Vagina (tissue), 2 donors: ENCODE results near the gene GAS7.

ENCODE experiments used
- CTCF ChIP-seq, 3 experiments: fragments of 450-650 bp in 2 of 3; fragments of 200-600 bp in 1 of 3; sonication (generic) in 1 of 3; IDR thresholded peaks; one replicate each; pipeline ENCODE4 v1.5.1; 2017 to 2019; ENCODE audit warnings: antibody characterized with exemption in 3 of 3, mild to moderate bottlenecking in 2 of 3, moderate library complexity in 2 of 3
- POLR2A ChIP-seq, 2 donors: fragments of 450-650 bp; IDR thresholded peaks; one replicate each; pipeline ENCODE4 v1.6.1; 2017; ENCODE audit warnings: antibody characterized with exemption in 2 of 2, mild to moderate bottlenecking in 2 of 2, moderate library complexity in 2 of 2
- POLR2AphosphoS5 ChIP-seq, 2 donors: sonication (generic); formaldehyde crosslinking; IDR thresholded peaks; one replicate each; pipeline ENCODE4 v1.9.0; 2017; ENCODE audit warnings: antibody characterized with exemption in 2 of 2, mild to moderate bottlenecking in 2 of 2, low read depth in 1 of 2; ENCODE audit not compliant: insufficient read depth in 1 of 2

DNA sequence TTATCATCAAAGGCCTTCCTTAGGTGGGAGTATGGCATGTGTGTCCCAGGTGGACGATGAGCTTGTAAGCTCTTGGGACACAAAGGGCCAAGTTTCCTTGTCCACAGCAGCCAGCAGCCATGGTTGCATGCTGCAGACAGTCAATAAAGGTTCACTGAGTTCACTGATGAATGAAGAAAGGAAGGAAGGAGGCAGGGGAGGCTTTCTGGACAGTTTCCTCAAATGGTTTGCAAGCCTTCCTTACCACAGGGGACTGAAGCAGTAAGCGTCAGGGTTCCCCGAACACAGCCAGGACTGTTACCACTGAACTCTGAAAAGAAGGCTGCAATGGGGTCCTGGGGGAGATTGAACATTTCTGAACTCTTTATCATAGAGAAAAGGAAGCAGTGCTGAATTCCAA lies 111.1 kb downstream of the GAS7 start:
- TF ChIP-seq CTCF (IDR thresholded peaks at IDR 0.05) (no peak), POLR2A (IDR thresholded peaks at IDR 0.05) (no peak), POLR2AphosphoS5 (IDR thresholded peaks at IDR 0.05; ENCODE audit: insufficient read depth in 1 of 2, low read depth in 1 of 2) (no peak)
